GM23338 (cell line): ENCODE data around the gene SAMD11. TPM values are rescaled to one million over a fixed set of nuclear protein-coding genes. Genes with fewer than 3 reads are reported as not detected.

Source experiments
- ATAC-seq: fragments of 200-7000 bp; cut with Tn5 transposase; 3 replicates; pipeline ENCODE4 v1.9.1; 2020
- DNase-seq: peaks from one replicate; pipeline ENCODE4 v3.0.0-alpha.2; 2015; ENCODE audit warnings: low spot score
- H2AFZ ChIP-seq: fragments of 200-600 bp; sonication (generic); 2 replicates; pipeline ENCODE4 v1.8.0; 2016; ENCODE audit warnings: antibody characterized with exemption, mild to moderate bottlenecking, moderate library complexity
- H3F3A ChIP-seq: fragments of 200-600 bp; sonication (generic); replicated peaks from 2 replicates; pipeline ENCODE4 v1.8.0; 2017; ENCODE audit warnings: antibody characterized with exemption, mixed run types, low read depth
- H3K27ac ChIP-seq: fragments of 200-600 bp; sonication (generic); 2 replicates; pipeline ENCODE4 v1.6.1; 2016; ENCODE audit warnings: low read depth
- H3K27me3 ChIP-seq: fragments of 200-600 bp; sonication (generic); 2 replicates; pipeline ENCODE4 v1.8.0; 2016; ENCODE audit warnings: mild to moderate bottlenecking, mixed run types, moderate library complexity; ENCODE audit not compliant: insufficient read depth
- H3K36me3 ChIP-seq: fragments of 200-600 bp; sonication (generic); 2 replicates; pipeline ENCODE4 v1.8.0; 2016; ENCODE audit warnings: mild to moderate bottlenecking; ENCODE audit not compliant: insufficient read depth
- H3K4me1 ChIP-seq: fragments of 200-600 bp; sonication (generic); 2 replicates; pipeline ENCODE4 v1.8.0; 2016; ENCODE audit warnings: mild to moderate bottlenecking, moderate library complexity; ENCODE audit not compliant: insufficient read depth
- H3K4me2 ChIP-seq: fragments of 200-600 bp; sonication (generic); 2 replicates; pipeline ENCODE4 v1.7.1; 2017; ENCODE audit warnings: mixed run types
- H3K4me3 ChIP-seq: fragments of 200-600 bp; sonication (generic); 2 replicates; pipeline ENCODE4 v1.6.1; 2016; ENCODE audit warnings: mixed run types
- H3K79me2 ChIP-seq: fragments of 200-600 bp; sonication (generic); replicated peaks from 2 replicates; pipeline ENCODE4 v1.8.0; 2017; ENCODE audit warnings: mild to moderate bottlenecking; ENCODE audit not compliant: insufficient read depth
- H3K9me2 ChIP-seq: fragments of 200-600 bp; sonication (generic); 2 replicates; pipeline ENCODE4 v1.8.0; 2017; ENCODE audit not compliant: insufficient read depth
- H4K20me1 ChIP-seq: fragments of 200-600 bp; sonication (generic); replicated peaks from 2 replicates; pipeline ENCODE4 v1.8.0; 2017; ENCODE audit warnings: mild to moderate bottlenecking; ENCODE audit not compliant: insufficient read depth
- H3K27ac Mint-ChIP-seq: 2 replicates; pipeline ENCODE4 v1.8.0; 2020; ENCODE audit warnings: inconsistent platforms, mild to moderate bottlenecking, moderate library complexity, mixed read lengths
- H3K27me3 Mint-ChIP-seq: 3 replicates; pipeline ENCODE4 v1.8.0; 2022; ENCODE audit warnings: low read depth, mild to moderate bottlenecking, moderate library complexity, mixed read lengths, inconsistent platforms; ENCODE audit not compliant: insufficient read depth, poor library complexity
- H3K36me3 Mint-ChIP-seq: 3 replicates; pipeline ENCODE4 v1.8.0; 2021; ENCODE audit warnings: low read depth, mild to moderate bottlenecking, inconsistent platforms, moderate library complexity, mixed read lengths
- H3K4me1 Mint-ChIP-seq: 3 replicates; pipeline ENCODE4 v1.8.0; 2020; ENCODE audit warnings: mild to moderate bottlenecking, inconsistent platforms, mixed read lengths
- H3K4me3 Mint-ChIP-seq: 3 replicates; pipeline ENCODE4 v1.8.0; 2021; ENCODE audit warnings: moderate library complexity, mild to moderate bottlenecking, inconsistent platforms, mixed read lengths
- H3K9me3 Mint-ChIP-seq: 3 replicates; pipeline ENCODE4 v1.8.0; 2020; ENCODE audit warnings: moderate library complexity, mild to moderate bottlenecking, inconsistent platforms, mixed read lengths
- CREB1 ChIP-seq: fragments of 250-450 bp; sonication (Bioruptor Pico); IDR thresholded peaks from 2 replicates; pipeline ENCODE4 v1.5.0; 2020; ENCODE audit warnings: low read depth, mild to moderate bottlenecking, moderate library complexity
- EZH2 ChIP-seq: fragments of 200-600 bp; sonication (generic); IDR thresholded peaks from one replicate; pipeline ENCODE4 v1.8.0; 2017; ENCODE audit warnings: antibody characterized with exemption, mild to moderate bottlenecking, low read depth; ENCODE audit not compliant: unreplicated experiment
- EZH2phosphoT487 ChIP-seq: fragments of 200-600 bp; sonication (generic); IDR thresholded peaks from one replicate; pipeline ENCODE4 v1.8.1; 2018; ENCODE audit warnings: antibody characterized with exemption; ENCODE audit not compliant: unreplicated experiment
- JUNB ChIP-seq: IDR thresholded peaks from one replicate; pipeline ENCODE4 v1.6.1; 2016; ENCODE audit warnings: antibody characterized with exemption; ENCODE audit not compliant: unreplicated experiment
- NANOG ChIP-seq: IDR thresholded peaks from 2 replicates; pipeline ENCODE4 v1.6.1; 2016; ENCODE audit warnings: antibody characterized with exemption, borderline replicate concordance
- POLR2AphosphoS5 ChIP-seq: IDR thresholded peaks from 2 replicates; pipeline ENCODE4 v1.6.1; 2016; ENCODE audit warnings: antibody characterized with exemption, low read depth
- STAT1 ChIP-seq: IDR thresholded peaks from one replicate; pipeline ENCODE4 v1.6.1; 2016; ENCODE audit warnings: antibody characterized with exemption; ENCODE audit not compliant: unreplicated experiment
- ZNF114 ChIP-seq: fragments of 250-450 bp; sonication (Bioruptor Pico); IDR thresholded peaks from 2 replicates; pipeline ENCODE4 v1.5.0; 2020; ENCODE audit warnings: mild to moderate bottlenecking, moderate library complexity
- ZNF331 ChIP-seq: fragments of 250-450 bp; sonication (Bioruptor Pico); IDR thresholded peaks from 2 replicates; pipeline ENCODE4 v1.5.0; 2020; ENCODE audit warnings: low read depth, mild to moderate bottlenecking, moderate library complexity
- polyA plus RNA-seq: library from polyadenylated mRNA; unstranded; fragments of >200 nt; fragmentation: Nextera tagmentation; extraction: Ambion mirVana; gene quantifications from 2 replicates; pipeline ENCODE4 v1.2.1, GENCODE V29; 2016
- total RNA-seq: library from RNA; depleted of rRNA; stranded (reverse); fragments of >200 nt; shearing (Covaris generic); gene quantifications from 2 replicates; pipeline ENCODE4 v1.2.3, GENCODE V29; 2014
- TF ChIP-seq, protein P1 (sequence below): IDR thresholded peaks from 2 replicates; pipeline ENCODE4 v1.6.1; 2016; ENCODE audit warnings: antibody characterized with exemption
- TF ChIP-seq, protein P2 (sequence below), 2 experiments: fragments of 200-600 bp in 1 of 2; sonication (generic) in 1 of 2; conservative IDR thresholded peaks; 2 replicates each; pipeline versions ENCODE4 v1.5.1 to v1.6.1; 2016 to 2017; ENCODE audit warnings: antibody characterized with exemption in 2 of 2, low read depth in 2 of 2, mild to moderate bottlenecking in 2 of 2, moderate library complexity in 1 of 2
- TF ChIP-seq, protein P3 (sequence below): IDR thresholded peaks from one replicate; pipeline ENCODE4 v1.6.1; 2018; ENCODE audit warnings: antibody characterized with exemption; ENCODE audit not compliant: unreplicated experiment
- TF ChIP-seq, protein P4 (sequence below): fragments of 250-450 bp; sonication (Bioruptor Pico); IDR thresholded peaks from 2 replicates; pipeline ENCODE4 v1.5.0; 2020; ENCODE audit warnings: mild to moderate bottlenecking, moderate library complexity

Gene SAMD11
- total and polyA plus RNA-seq, 2 experiments from 2014 or later = 0.14 to 0.40 TPM

DNA sequence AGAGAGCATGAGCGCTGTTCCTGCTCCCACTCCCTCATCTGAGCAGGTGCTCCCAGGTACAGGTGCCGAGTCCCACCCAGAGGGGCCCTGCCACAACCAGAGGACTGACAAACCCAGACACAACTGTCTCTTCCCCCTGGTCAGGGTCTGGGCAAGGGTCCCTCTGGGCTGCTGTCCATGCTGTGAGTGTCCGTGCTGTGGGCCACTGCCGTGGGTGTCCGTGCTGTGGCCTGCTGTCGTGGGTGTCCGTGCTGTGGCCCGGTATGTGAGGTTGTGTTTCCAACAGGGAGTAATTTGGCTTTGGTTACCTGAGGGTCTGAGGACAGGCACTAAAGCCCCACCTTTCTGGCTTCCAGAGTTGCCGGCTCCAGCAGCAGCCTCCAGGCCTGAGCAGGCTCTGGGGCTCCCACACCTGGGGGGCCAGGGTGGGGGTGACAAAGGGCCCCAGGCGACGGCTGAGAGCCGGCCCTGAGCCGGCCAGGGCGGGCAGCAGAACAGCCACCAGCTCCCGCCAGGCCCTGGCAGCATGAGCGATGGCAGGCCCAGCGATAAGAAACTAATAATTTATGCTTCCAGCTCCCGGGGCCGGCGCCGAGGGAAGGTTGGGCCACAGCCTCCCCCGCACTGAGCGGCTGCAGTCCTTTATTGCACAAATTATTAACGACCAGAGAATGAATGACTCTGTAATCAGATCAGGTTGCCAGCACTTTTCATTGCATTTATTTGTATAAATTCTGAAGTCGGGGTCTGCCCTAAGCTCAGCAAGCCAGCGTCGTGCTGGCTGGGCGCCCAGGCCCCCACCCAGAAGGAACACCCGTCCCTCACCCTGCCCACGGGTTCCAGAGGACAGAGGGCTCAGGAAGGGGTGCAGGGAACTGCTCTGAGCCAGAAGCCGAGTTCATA lies 7.3 kb upstream of the SAMD11 start:
- Histone ChIP-seq H3K36me3 (no peaks in the 10 kb centered on the region), H3K4me2 (no peak overlapping the region), H2AFZ (no peak overlapping the region), H4K20me1 (no peaks in the 10 kb centered on the region), H3K79me2 (no peaks in the 10 kb centered on the region), H3K27ac (no peak overlapping the region), H3K9me2 (no peaks in the 10 kb centered on the region), H3K4me3 (no peak overlapping the region), H3K4me1 (peaks cover 6% of the 10 kb centered on the region; the same call in 1 of the 2 replicates), H3F3A (no peaks in the 10 kb centered on the region), H3K27me3 (peaks cover 79% of the 10 kb centered on the region)
- Mint-ChIP-seq H3K27me3 (peaks cover 60% of the 10 kb centered on the region), H3K36me3 (no peaks in the 10 kb centered on the region), H3K4me1 (peaks cover 17% of the 10 kb centered on the region; the same call in 2 of the 3 replicates), H3K27ac (no peak overlapping the region), H3K9me3 (peaks cover 4% of the 10 kb centered on the region; the same call in 1 of the 3 replicates), H3K4me3 (no peak overlapping the region)
- TF ChIP-seq ZNF331 (no peak), ZNF114 (no peak), EZH2 (no peak), NANOG (no peak), STAT1 (no peak), JUNB (no peak), EZH2phosphoT487 (no peak), CREB1 (CRISPR knock-in tag) (no peak), POLR2AphosphoS5 (no peak)
- TF ChIP-seq, protein P1, sequence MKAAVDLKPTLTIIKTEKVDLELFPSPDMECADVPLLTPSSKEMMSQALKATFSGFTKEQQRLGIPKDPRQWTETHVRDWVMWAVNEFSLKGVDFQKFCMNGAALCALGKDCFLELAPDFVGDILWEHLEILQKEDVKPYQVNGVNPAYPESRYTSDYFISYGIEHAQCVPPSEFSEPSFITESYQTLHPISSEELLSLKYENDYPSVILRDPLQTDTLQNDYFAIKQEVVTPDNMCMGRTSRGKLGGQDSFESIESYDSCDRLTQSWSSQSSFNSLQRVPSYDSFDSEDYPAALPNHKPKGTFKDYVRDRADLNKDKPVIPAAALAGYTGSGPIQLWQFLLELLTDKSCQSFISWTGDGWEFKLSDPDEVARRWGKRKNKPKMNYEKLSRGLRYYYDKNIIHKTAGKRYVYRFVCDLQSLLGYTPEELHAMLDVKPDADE = no peak
- TF ChIP-seq, protein P2, sequence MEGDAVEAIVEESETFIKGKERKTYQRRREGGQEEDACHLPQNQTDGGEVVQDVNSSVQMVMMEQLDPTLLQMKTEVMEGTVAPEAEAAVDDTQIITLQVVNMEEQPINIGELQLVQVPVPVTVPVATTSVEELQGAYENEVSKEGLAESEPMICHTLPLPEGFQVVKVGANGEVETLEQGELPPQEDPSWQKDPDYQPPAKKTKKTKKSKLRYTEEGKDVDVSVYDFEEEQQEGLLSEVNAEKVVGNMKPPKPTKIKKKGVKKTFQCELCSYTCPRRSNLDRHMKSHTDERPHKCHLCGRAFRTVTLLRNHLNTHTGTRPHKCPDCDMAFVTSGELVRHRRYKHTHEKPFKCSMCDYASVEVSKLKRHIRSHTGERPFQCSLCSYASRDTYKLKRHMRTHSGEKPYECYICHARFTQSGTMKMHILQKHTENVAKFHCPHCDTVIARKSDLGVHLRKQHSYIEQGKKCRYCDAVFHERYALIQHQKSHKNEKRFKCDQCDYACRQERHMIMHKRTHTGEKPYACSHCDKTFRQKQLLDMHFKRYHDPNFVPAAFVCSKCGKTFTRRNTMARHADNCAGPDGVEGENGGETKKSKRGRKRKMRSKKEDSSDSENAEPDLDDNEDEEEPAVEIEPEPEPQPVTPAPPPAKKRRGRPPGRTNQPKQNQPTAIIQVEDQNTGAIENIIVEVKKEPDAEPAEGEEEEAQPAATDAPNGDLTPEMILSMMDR (conservative IDR thresholded peaks at IDR 0.05; ENCODE audit: low read depth in 2 of 2) = no peak
- TF ChIP-seq, protein P3, sequence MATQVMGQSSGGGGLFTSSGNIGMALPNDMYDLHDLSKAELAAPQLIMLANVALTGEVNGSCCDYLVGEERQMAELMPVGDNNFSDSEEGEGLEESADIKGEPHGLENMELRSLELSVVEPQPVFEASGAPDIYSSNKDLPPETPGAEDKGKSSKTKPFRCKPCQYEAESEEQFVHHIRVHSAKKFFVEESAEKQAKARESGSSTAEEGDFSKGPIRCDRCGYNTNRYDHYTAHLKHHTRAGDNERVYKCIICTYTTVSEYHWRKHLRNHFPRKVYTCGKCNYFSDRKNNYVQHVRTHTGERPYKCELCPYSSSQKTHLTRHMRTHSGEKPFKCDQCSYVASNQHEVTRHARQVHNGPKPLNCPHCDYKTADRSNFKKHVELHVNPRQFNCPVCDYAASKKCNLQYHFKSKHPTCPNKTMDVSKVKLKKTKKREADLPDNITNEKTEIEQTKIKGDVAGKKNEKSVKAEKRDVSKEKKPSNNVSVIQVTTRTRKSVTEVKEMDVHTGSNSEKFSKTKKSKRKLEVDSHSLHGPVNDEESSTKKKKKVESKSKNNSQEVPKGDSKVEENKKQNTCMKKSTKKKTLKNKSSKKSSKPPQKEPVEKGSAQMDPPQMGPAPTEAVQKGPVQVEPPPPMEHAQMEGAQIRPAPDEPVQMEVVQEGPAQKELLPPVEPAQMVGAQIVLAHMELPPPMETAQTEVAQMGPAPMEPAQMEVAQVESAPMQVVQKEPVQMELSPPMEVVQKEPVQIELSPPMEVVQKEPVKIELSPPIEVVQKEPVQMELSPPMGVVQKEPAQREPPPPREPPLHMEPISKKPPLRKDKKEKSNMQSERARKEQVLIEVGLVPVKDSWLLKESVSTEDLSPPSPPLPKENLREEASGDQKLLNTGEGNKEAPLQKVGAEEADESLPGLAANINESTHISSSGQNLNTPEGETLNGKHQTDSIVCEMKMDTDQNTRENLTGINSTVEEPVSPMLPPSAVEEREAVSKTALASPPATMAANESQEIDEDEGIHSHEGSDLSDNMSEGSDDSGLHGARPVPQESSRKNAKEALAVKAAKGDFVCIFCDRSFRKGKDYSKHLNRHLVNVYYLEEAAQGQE = no peak
- TF ChIP-seq, protein P4, sequence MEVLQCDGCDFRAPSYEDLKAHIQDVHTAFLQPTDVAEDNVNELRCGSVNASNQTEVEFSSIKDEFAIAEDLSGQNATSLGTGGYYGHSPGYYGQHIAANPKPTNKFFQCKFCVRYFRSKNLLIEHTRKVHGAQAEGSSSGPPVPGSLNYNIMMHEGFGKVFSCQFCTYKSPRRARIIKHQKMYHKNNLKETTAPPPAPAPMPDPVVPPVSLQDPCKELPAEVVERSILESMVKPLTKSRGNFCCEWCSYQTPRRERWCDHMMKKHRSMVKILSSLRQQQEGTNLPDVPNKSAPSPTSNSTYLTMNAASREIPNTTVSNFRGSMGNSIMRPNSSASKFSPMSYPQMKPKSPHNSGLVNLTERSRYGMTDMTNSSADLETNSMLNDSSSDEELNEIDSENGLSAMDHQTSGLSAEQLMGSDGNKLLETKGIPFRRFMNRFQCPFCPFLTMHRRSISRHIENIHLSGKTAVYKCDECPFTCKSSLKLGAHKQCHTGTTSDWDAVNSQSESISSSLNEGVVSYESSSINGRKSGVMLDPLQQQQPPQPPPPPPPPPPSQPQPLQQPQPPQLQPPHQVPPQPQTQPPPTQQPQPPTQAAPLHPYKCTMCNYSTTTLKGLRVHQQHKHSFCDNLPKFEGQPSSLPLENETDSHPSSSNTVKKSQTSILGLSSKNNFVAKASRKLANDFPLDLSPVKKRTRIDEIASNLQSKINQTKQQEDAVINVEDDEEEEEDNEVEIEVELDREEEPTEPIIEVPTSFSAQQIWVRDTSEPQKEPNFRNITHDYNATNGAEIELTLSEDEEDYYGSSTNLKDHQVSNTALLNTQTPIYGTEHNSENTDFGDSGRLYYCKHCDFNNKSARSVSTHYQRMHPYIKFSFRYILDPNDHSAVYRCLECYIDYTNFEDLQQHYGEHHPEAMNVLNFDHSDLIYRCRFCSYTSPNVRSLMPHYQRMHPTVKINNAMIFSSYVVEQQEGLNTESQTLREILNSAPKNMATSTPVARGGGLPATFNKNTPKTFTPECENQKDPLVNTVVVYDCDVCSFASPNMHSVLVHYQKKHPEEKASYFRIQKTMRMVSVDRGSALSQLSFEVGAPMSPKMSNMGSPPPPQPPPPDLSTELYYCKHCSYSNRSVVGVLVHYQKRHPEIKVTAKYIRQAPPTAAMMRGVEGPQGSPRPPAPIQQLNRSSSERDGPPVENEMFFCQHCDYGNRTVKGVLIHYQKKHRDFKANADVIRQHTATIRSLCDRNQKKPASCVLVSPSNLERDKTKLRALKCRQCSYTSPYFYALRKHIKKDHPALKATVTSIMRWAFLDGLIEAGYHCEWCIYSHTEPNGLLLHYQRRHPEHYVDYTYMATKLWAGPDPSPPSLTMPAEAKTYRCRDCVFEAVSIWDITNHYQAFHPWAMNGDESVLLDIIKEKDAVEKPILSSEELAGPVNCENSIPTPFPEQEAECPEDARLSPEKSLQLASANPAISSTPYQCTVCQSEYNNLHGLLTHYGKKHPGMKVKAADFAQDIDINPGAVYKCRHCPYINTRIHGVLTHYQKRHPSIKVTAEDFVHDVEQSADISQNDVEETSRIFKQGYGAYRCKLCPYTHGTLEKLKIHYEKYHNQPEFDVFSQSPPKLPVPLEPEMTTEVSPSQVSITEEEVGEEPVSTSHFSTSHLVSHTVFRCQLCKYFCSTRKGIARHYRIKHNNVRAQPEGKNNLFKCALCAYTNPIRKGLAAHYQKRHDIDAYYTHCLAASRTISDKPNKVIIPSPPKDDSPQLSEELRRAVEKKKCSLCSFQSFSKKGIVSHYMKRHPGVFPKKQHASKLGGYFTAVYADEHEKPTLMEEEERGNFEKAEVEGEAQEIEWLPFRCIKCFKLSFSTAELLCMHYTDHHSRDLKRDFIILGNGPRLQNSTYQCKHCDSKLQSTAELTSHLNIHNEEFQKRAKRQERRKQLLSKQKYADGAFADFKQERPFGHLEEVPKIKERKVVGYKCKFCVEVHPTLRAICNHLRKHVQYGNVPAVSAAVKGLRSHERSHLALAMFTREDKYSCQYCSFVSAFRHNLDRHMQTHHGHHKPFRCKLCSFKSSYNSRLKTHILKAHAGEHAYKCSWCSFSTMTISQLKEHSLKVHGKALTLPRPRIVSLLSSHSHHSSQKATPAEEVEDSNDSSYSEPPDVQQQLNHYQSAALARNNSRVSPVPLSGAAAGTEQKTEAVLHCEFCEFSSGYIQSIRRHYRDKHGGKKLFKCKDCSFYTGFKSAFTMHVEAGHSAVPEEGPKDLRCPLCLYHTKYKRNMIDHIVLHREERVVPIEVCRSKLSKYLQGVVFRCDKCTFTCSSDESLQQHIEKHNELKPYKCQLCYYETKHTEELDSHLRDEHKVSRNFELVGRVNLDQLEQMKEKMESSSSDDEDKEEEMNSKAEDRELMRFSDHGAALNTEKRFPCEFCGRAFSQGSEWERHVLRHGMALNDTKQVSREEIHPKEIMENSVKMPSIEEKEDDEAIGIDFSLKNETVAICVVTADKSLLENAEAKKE (CRISPR knock-in tag) = no peak
- DNase-seq (no peak), ATAC-seq (no peak)
